Neuronal stem cell (in vitro differentiated cells): Measurements from ENCODE around the gene HS2ST1. TPM values are rescaled to one million over a fixed set of nuclear protein-coding genes. Genes with fewer than 3 reads are reported as not detected.
A peak's percentile ranks its signal among the peaks of the same experiment; 100 is the strongest.
"Not testable (repeated sequence)": the region's sequence is repeated elsewhere in the genome, so short reads cannot be mapped to it uniquely, and the experiment has no call there.

ENCODE experiments used
- DNase-seq: peaks from one replicate; pipeline ENCODE4 v3.0.0-alpha.2; 2013; ENCODE audit warnings: low spot score
- H2AFZ ChIP-seq: one replicate; pipeline ENCODE4 v1.6.1; 2013; ENCODE audit warnings: mild to moderate bottlenecking, low read length, inconsistent platforms
- H2AK5ac ChIP-seq: 2 replicates; pipeline ENCODE4 v1.6.1; 2013; ENCODE audit warnings: low read depth, mild to moderate bottlenecking, inconsistent platforms, low read length, moderate library complexity, mixed read lengths
- H2BK120ac ChIP-seq: 2 replicates; pipeline ENCODE4 v1.6.1; 2013; ENCODE audit warnings: low read depth, mild to moderate bottlenecking, inconsistent platforms, low read length, moderate library complexity, mixed read lengths
- H2BK12ac ChIP-seq: one replicate; pipeline ENCODE4 v1.6.1; 2013; ENCODE audit warnings: low read length, inconsistent platforms
- H2BK15ac ChIP-seq: 2 replicates; pipeline ENCODE4 v1.6.1; 2013; ENCODE audit warnings: mild to moderate bottlenecking, low read length, inconsistent platforms, mixed read lengths
- H2BK5ac ChIP-seq: one replicate; pipeline ENCODE4 v1.6.1; 2013; ENCODE audit warnings: inconsistent platforms, mild to moderate bottlenecking, low read length, moderate library complexity
- H3K14ac ChIP-seq: one replicate; pipeline ENCODE4 v1.6.1; 2013; ENCODE audit warnings: low read length, inconsistent platforms
- H3K18ac ChIP-seq: 2 replicates; pipeline ENCODE4 v1.6.1; 2013; ENCODE audit warnings: low read length, inconsistent platforms
- H3K23ac ChIP-seq: 2 replicates; pipeline ENCODE4 v1.6.1; 2013; ENCODE audit warnings: low read depth, mild to moderate bottlenecking, mixed read lengths, low read length, inconsistent platforms; ENCODE audit not compliant: poor library complexity
- H3K27ac ChIP-seq: replicated peaks from 3 replicates; pipeline ENCODE4 v1.5.1; 2013; ENCODE audit warnings: low read length, inconsistent platforms
- H3K27me3 ChIP-seq, 3 experiments: 2 replicates each; pipeline ENCODE4 v1.6.1; 2013; ENCODE audit warnings: low read length in 3 of 3, mild to moderate bottlenecking in 2 of 3, inconsistent platforms in 1 of 3, low read depth in 1 of 3, mixed read lengths in 1 of 3, moderate library complexity in 1 of 3; ENCODE audit not compliant: control insufficient read depth in 3 of 3, insufficient read depth in 3 of 3
- H3K36me3 ChIP-seq, 2 donors: replicated peaks in 1 of 2; 2 replicates each; pipeline ENCODE4 v1.6.1; 2013; ENCODE audit warnings: low read length in 2 of 2; ENCODE audit not compliant: control insufficient read depth in 2 of 2, insufficient read depth in 2 of 2
- H3K4ac ChIP-seq: 2 replicates; pipeline ENCODE4 v1.6.1; 2013; ENCODE audit warnings: inconsistent platforms, mild to moderate bottlenecking, low read length, moderate library complexity
- H3K4me1 ChIP-seq, 2 donors: 1 replicate in 1 of 2; 2 replicates in 1 of 2; pipeline ENCODE4 v1.6.1; 2013; ENCODE audit warnings: low read length in 2 of 2, low read depth in 1 of 2; ENCODE audit not compliant: control insufficient read depth in 2 of 2, insufficient read depth in 1 of 2
- H3K4me2 ChIP-seq: one replicate; pipeline ENCODE4 v1.6.1; 2013; ENCODE audit warnings: mild to moderate bottlenecking, low read length, inconsistent platforms; ENCODE audit not compliant: insufficient read depth, poor library complexity, severe bottlenecking
- H3K4me3 ChIP-seq, 2 donors: 2 replicates each; pipeline ENCODE4 v1.5.1; 2013; ENCODE audit warnings: low read length in 2 of 2, mild to moderate bottlenecking in 2 of 2, inconsistent platforms in 1 of 2, moderate library complexity in 1 of 2
- H3K79me1 ChIP-seq: one replicate; pipeline ENCODE4 v1.6.1; 2013; ENCODE audit warnings: low read depth, mild to moderate bottlenecking, inconsistent platforms, low read length, moderate library complexity
- H3K9ac ChIP-seq: one replicate; pipeline ENCODE4 v1.6.1; 2013; ENCODE audit warnings: mild to moderate bottlenecking, low read depth, low read length, inconsistent platforms; ENCODE audit not compliant: poor library complexity
- H3K9me3 ChIP-seq, 2 donors: replicated peaks in 1 of 2; 2 replicates each; pipeline versions ENCODE3 to v1.6.1; 2013; ENCODE audit warnings: low read length in 2 of 2, mild to moderate bottlenecking in 2 of 2, inconsistent platforms in 1 of 2, low read depth in 1 of 2, mixed read lengths in 1 of 2, moderate library complexity in 1 of 2; ENCODE audit not compliant: control insufficient read depth in 2 of 2, insufficient read depth in 1 of 2
- H4K8ac ChIP-seq: one replicate; pipeline ENCODE4 v1.6.1; 2013; ENCODE audit warnings: low read depth, mild to moderate bottlenecking, inconsistent platforms, low read length, moderate library complexity
- H4K91ac ChIP-seq: one replicate; pipeline ENCODE4 v1.6.1; 2013; ENCODE audit warnings: low read length, low read depth, mild to moderate bottlenecking, inconsistent platforms; ENCODE audit not compliant: poor library complexity
- WGBS, 2 donors: extraction: QIAGEN DNeasy Blood & Tissue Kit; methylation state at CpG; one replicate each; pipeline ENCODE4 v1.1.7; 2013; ENCODE audit warnings: missing lambda C conversion rate in 2 of 2, mixed read lengths in 1 of 2; ENCODE audit not compliant: insufficient read length in 2 of 2, insufficient replicate concordance in 1 of 2; ENCODE audit errors: extremely low coverage in 2 of 2; 5-methylcytosine and 5-hydroxymethylcytosine counted together
- polyA plus RNA-seq, 2 experiments: library from polyadenylated mRNA; stranded (reverse); fragments of 200-250 nt; gene quantifications; one replicate each; pipeline ENCODE4 v1.2.3, GENCODE V29; 2013

HS2ST1 gene
- 23.8 TPM for polyA plus RNA-seq (2013, experiment 1 of 2)
- 23.9 TPM for polyA plus RNA-seq (2013, experiment 2 of 2)

- Histone ChIP-seq H3K27me3 (no peaks in the 10 kb centered on the region), H3K4me1 (peaks cover 4 to 8% of the 10 kb centered on the region in 2 donors), H4K91ac (no peak within 1 kb of the TSS), H2BK15ac (no peak within 1 kb of the TSS), H3K4me2 (peak within 1 kb of the TSS; percentile 75), H2AK5ac (no peak within 1 kb of the TSS), H3K18ac (peak within 1 kb of the TSS; percentile 91), H4K8ac (no peak within 1 kb of the TSS), H2AFZ (peak within 1 kb of the TSS; percentile 88), H3K4ac (no peak within 1 kb of the TSS), H3K79me1 (peaks cover 2% of the 10 kb centered on the region), H3K14ac (peak within 1 kb of the TSS; percentile 98), H3K23ac (peak within 1 kb of the TSS; percentile 87), H2BK120ac (peak within 1 kb of the TSS; percentile 38), H2BK5ac (peak within 1 kb of the TSS; percentile 96), H2BK12ac (no peak within 1 kb of the TSS), H3K9me3 (no peaks in the 10 kb centered on the region), H3K36me3 (peaks cover 1 to 20% of the 10 kb centered on the region in 2 donors), H3K27ac (peak within 1 kb of the TSS; percentile 98), H3K9ac (peak within 1 kb of the TSS; percentile 93), H3K4me3 (peak within 1 kb of the TSS; percentile 78 to 97)
- no CpG with 5 or more reads among the region's 45 CpGs for WGBS, 2 donors
- no peak for DNase-seq
Observed at GRCh38 chr1:86914601-86914997, at the start of gene HS2ST1. HS2ST1 (plus strand) TSS chr1:86914635.

DNA sequence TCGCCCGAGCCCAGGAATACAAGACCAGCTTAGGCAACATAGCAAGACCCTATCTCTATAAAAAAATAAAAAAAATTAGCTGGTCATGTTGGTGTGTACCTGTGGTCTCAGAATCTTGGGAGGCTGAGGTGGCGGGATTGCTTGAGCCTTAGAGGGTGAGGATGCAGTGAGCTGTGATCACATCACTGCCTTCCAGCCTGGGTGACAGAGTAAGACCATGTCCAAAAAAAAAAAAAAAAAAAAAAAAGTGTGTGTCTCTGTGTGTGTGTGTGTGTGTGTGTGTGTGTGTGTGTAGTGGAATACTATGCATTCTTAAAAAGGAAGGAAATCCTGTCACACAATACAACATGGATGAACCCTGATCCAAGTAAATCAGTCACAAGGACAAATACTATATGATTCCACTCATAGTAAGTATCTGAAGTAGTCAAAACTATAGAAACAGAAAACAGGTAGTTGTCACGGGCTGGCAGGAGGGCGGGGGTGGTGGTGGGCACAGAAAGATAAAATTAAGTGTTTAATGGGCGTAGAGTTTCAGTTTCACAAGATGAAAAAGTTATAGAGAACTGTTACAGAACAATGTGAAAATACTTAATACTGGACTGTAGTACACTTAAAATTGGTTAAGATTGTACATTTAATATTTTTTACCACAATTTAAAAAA is 48.3 kb upstream of the HS2ST1 start:
- Histone ChIP-seq H4K91ac (no peak overlapping the region), H3K4me2 (no peak overlapping the region), H3K18ac (no peak overlapping the region), H2BK5ac (no peak overlapping the region), H3K23ac (no peak overlapping the region), H2BK15ac (no peak overlapping the region), H3K4ac (no peak overlapping the region), H2BK120ac (no peak overlapping the region), H3K36me3 (peaks cover 0 to 27% of the 10 kb centered on the region in 2 donors), H3K27ac (no peak overlapping the region), H2BK12ac (no peak overlapping the region), H3K79me1 (no peaks in the 10 kb centered on the region), H2AK5ac (no peak overlapping the region), H3K9ac (no peak overlapping the region), H3K9me3 (no peaks in the 10 kb centered on the region), H3K14ac (no peak overlapping the region), H2AFZ (no peak overlapping the region), H3K4me3 (no peak overlapping the region), H4K8ac (no peak overlapping the region), H3K27me3 (no peaks in the 10 kb centered on the region), H3K4me1 (no peaks in the 10 kb centered on the region)
- DNase-seq, result no peak
- WGBS, 2 donors, result no CpG with 5 or more reads among the region's 6 CpGs

DNA sequence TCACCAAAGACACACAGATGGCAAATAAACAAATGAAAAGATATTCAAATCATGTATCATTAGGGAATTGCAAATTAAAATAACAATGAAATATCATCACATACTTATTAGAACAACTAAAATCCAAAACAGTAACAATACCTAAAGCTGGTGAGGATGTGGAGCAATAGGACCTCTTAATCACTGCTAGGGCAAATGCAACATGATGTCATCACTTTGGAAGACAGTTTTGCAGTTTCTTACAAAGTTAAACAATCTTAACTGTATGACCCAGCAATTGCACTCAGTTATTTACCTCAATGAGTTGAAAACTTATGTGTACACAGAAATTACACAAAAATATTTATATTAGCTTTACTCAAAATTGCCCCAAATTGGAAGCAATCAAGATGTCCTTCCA is 47.8 kb upstream of the HS2ST1 start:
- Histone ChIP-seq H3K79me1 (no peaks in the 10 kb centered on the region), H3K27me3 (no peaks in the 10 kb centered on the region), H3K36me3 (peaks cover 0 to 27% of the 10 kb centered on the region in 2 donors), H2BK15ac (no peak overlapping the region), H3K4me1 (no peaks in the 10 kb centered on the region), H2AK5ac (no peak overlapping the region), H3K4me3 (no peak overlapping the region), H3K23ac (no peak overlapping the region), H2BK120ac (no peak overlapping the region), H3K4ac (no peak overlapping the region), H3K9ac (no peak overlapping the region), H3K18ac (no peak overlapping the region), H4K91ac (no peak overlapping the region), H3K9me3 (no peaks in the 10 kb centered on the region), H4K8ac (no peak overlapping the region), H2AFZ (no peak overlapping the region), H2BK5ac (no peak overlapping the region), H2BK12ac (no peak overlapping the region), H3K27ac (no peak overlapping the region), H3K14ac (no peak overlapping the region), H3K4me2 (no peak overlapping the region)
- no peak for DNase-seq

- not testable (repeated sequence) for H3K9ac ChIP-seq, H2BK120ac ChIP-seq, H2AK5ac ChIP-seq, H3K23ac ChIP-seq, H4K8ac ChIP-seq, H2AFZ ChIP-seq, H3K18ac ChIP-seq, H3K9me3 ChIP-seq, H3K14ac ChIP-seq, H2BK15ac ChIP-seq, H3K27me3 ChIP-seq, H4K91ac ChIP-seq, DNase-seq, H3K4ac ChIP-seq, H3K4me1 ChIP-seq, H3K4me3 ChIP-seq, H3K27ac ChIP-seq, H3K4me2 ChIP-seq, H3K79me1 ChIP-seq, H2BK12ac ChIP-seq, H2BK5ac ChIP-seq
- peaks cover 0 to 22% of the 10 kb centered on the region in 2 donors for H3K36me3 ChIP-seq
- WGBS, 2 donors, result no CpG with 5 or more reads among the region's 4 CpGs
Observed at GRCh38 chr1:86867278-86867677, 47.2 kb upstream of the HS2ST1 start.
